Neural progenitor cell (in vitro differentiated cells): Measurements from ENCODE around the gene LGI4. TPM values are rescaled to one million over a fixed set of nuclear protein-coding genes. Genes with fewer than 3 reads are reported as not detected.

Experiments used
- DNase-seq: peaks from one replicate; pipeline ENCODE4 v3.0.0-alpha.2; 2016; ENCODE audit warnings: low spot score
- H2AFZ ChIP-seq: fragments of 200-600 bp; sonication (generic); replicated peaks from 2 replicates; pipeline ENCODE4 v1.6.1; 2016; ENCODE audit warnings: antibody characterized with exemption
- H3F3A ChIP-seq: fragments of 200-600 bp; sonication (generic); 2 replicates; pipeline ENCODE4 v1.6.1; 2016; ENCODE audit warnings: antibody characterized with exemption, low read depth
- H3K27ac ChIP-seq: fragments of 200-600 bp; sonication (generic); 2 replicates; pipeline ENCODE4 v1.5.1; 2016; ENCODE audit warnings: mild to moderate bottlenecking
- H3K27me3 ChIP-seq: fragments of 200-600 bp; sonication (generic); 2 replicates; pipeline ENCODE4 v1.6.1; 2016; ENCODE audit warnings: mild to moderate bottlenecking, moderate library complexity
- H3K36me3 ChIP-seq: fragments of 200-600 bp; sonication (generic); 2 replicates; pipeline ENCODE4 v1.5.1; 2016
- H3K4me1 ChIP-seq: fragments of 200-600 bp; sonication (generic); 2 replicates; pipeline ENCODE4 v1.6.1; 2016; ENCODE audit warnings: mixed run types
- H3K4me2 ChIP-seq: fragments of 200-600 bp; sonication (generic); 2 replicates; pipeline ENCODE4 v1.6.1; 2016
- H3K4me3 ChIP-seq: fragments of 200-600 bp; sonication (generic); 2 replicates; pipeline ENCODE4 v1.5.1; 2016
- H3K79me2 ChIP-seq: fragments of 200-600 bp; sonication (generic); 2 replicates; pipeline ENCODE4 v1.6.1; 2016; ENCODE audit warnings: low read depth
- H3K9ac ChIP-seq: fragments of 200-600 bp; sonication (generic); 2 replicates; pipeline ENCODE4 v1.6.1; 2016
- H3K9me3 ChIP-seq: fragments of 200-600 bp; sonication (generic); 2 replicates; pipeline ENCODE4 v1.5.1; 2016; ENCODE audit warnings: low read depth
- H4K20me1 ChIP-seq: fragments of 200-600 bp; sonication (generic); 2 replicates; pipeline ENCODE4 v1.6.1; 2016; ENCODE audit warnings: low read depth
- H3K27ac Mint-ChIP-seq: 3 replicates; pipeline ENCODE4 v1.8.0; 2021; ENCODE audit warnings: mixed read lengths
- H3K27me3 Mint-ChIP-seq: 2 replicates; pipeline ENCODE4 v1.8.0; 2022; ENCODE audit warnings: low read depth, mild to moderate bottlenecking, inconsistent platforms, moderate library complexity, mixed read lengths; ENCODE audit not compliant: insufficient read depth
- H3K36me3 Mint-ChIP-seq: 3 replicates; pipeline ENCODE4 v1.8.0; 2021; ENCODE audit warnings: mixed read lengths
- H3K4me1 Mint-ChIP-seq: 3 replicates; pipeline ENCODE4 v1.8.0; 2021; ENCODE audit warnings: mixed read lengths
- H3K4me3 Mint-ChIP-seq: 3 replicates; pipeline ENCODE4 v1.8.0; 2021; ENCODE audit warnings: mild to moderate bottlenecking, moderate library complexity, mixed read lengths
- H3K9me3 Mint-ChIP-seq: 3 replicates; pipeline ENCODE4 v1.8.0; 2020; ENCODE audit warnings: mixed read lengths
- CTCF ChIP-seq: fragments of 200-600 bp; sonication (generic); IDR thresholded peaks from 2 replicates; pipeline ENCODE4 v1.5.1; 2017; ENCODE audit warnings: antibody characterized with exemption, mild to moderate bottlenecking
- EZH2 ChIP-seq: fragments of 200-600 bp; sonication (generic); IDR thresholded peaks from 2 replicates; pipeline ENCODE4 v1.6.1; 2017; ENCODE audit warnings: antibody characterized with exemption, mild to moderate bottlenecking, moderate library complexity
- EZH2phosphoT487 ChIP-seq: fragments of 200-600 bp; sonication (generic); IDR thresholded peaks from 2 replicates; pipeline ENCODE4 v1.6.1; 2017; ENCODE audit warnings: antibody characterized with exemption
- total RNA-seq: library from RNA; depleted of rRNA; stranded (reverse); fragments of >200 nt; gene quantifications from 2 replicates; pipeline ENCODE4 v1.2.3, GENCODE V29; 2015; ENCODE audit warnings: low replicate concordance

The LGI4 gene
- total RNA-seq, 1 donor from 2014 or later = not detected

- no peak overlapping the region for H3K27ac ChIP-seq
- H2AFZ ChIP-seq = no peak overlapping the region
- H3F3A ChIP-seq = no peaks in the 10 kb centered on the region
- TF ChIP-seq EZH2phosphoT487 = no peak
- no peak for TF ChIP-seq EZH2
- Mint-ChIP-seq H3K4me1 (no peaks in the 10 kb centered on the region), H3K4me3 (no peak overlapping the region), H3K27me3 (peaks cover 10% of the 10 kb centered on the region), H3K27ac (no peak overlapping the region), H3K36me3 (no peaks in the 10 kb centered on the region), H3K9me3 (no peaks in the 10 kb centered on the region)
- no peaks in the 10 kb centered on the region for H3K27me3 ChIP-seq
- H3K4me1 ChIP-seq = no peaks in the 10 kb centered on the region
- no peaks in the 10 kb centered on the region for H4K20me1 ChIP-seq
- H3K9ac ChIP-seq = no peak overlapping the region
- no peak overlapping the region for H3K4me3 ChIP-seq
- no peaks in the 10 kb centered on the region for H3K9me3 ChIP-seq
- no peak overlapping the region for H3K4me2 ChIP-seq
- DNase-seq = no peak
- no peaks in the 10 kb centered on the region for H3K36me3 ChIP-seq
- no peaks in the 10 kb centered on the region for H3K79me2 ChIP-seq
These were observed 35.0 kb downstream of the LGI4 start for GRCh38 chr19:35099897-35100275.

- Histone ChIP-seq H3K9me3 (no peaks in the 10 kb centered on the region), H3F3A (no peaks in the 10 kb centered on the region), H2AFZ (no peak overlapping the region), H3K27ac (no peak overlapping the region), H3K4me3 (no peak overlapping the region), H3K4me1 (no peaks in the 10 kb centered on the region), H3K4me2 (no peak overlapping the region), H3K9ac (no peak overlapping the region), H3K79me2 (no peaks in the 10 kb centered on the region), H4K20me1 (no peaks in the 10 kb centered on the region), H3K27me3 (no peaks in the 10 kb centered on the region), H3K36me3 (no peaks in the 10 kb centered on the region)
- peaks cover 10% of the 10 kb centered on the region for H3K27me3 Mint-ChIP-seq
- H3K36me3 Mint-ChIP-seq = no peaks in the 10 kb centered on the region
- H3K27ac Mint-ChIP-seq = no peak overlapping the region
- no peaks in the 10 kb centered on the region for H3K4me1 Mint-ChIP-seq
- no peak overlapping the region for H3K4me3 Mint-ChIP-seq
- no peak for DNase-seq
- H3K9me3 Mint-ChIP-seq = no peaks in the 10 kb centered on the region
- TF ChIP-seq CTCF (no peak), EZH2 (no peak), EZH2phosphoT487 (no peak)
These were observed 35.5 kb downstream of the LGI4 start for GRCh38 chr19:35099155-35099896.

GRCh38 chr19:35098413-35099049, 36.3 kb downstream of the LGI4 start:
- H3K4me1 Mint-ChIP-seq = no peaks in the 10 kb centered on the region
- no peak overlapping the region for H3K27ac Mint-ChIP-seq
- H3K27me3 Mint-ChIP-seq = peaks cover 6% of the 10 kb centered on the region
- Histone ChIP-seq H3K79me2 (no peaks in the 10 kb centered on the region), H3K4me3 (no peak overlapping the region), H3K27me3 (no peaks in the 10 kb centered on the region), H3K9ac (no peak overlapping the region), H3K4me2 (no peak overlapping the region), H3F3A (no peaks in the 10 kb centered on the region), H3K9me3 (no peaks in the 10 kb centered on the region), H2AFZ (no peak overlapping the region), H3K36me3 (no peaks in the 10 kb centered on the region), H4K20me1 (no peaks in the 10 kb centered on the region), H3K27ac (no peak overlapping the region), H3K4me1 (no peaks in the 10 kb centered on the region)
- TF ChIP-seq CTCF (no peak), EZH2phosphoT487 (no peak), EZH2 (no peak)
- DNase-seq = no peak
- H3K9me3 Mint-ChIP-seq = no peaks in the 10 kb centered on the region
- H3K36me3 Mint-ChIP-seq = no peaks in the 10 kb centered on the region
- no peak overlapping the region for H3K4me3 Mint-ChIP-seq
